NB4 (cell line): Measurements from ENCODE around the gene GATD1.

Source experiments
- MYC ChIP-seq: IDR thresholded peaks from 2 replicates; pipeline ENCODE4 v1.6.1; 2011; ENCODE audit warnings: low read depth, low read length
- POLR2A ChIP-seq: IDR thresholded peaks from 2 replicates; pipeline ENCODE4 v1.6.1; 2011; ENCODE audit warnings: mild to moderate bottlenecking; ENCODE audit not compliant: insufficient read length; ENCODE audit errors: extremely low read depth
- TF ChIP-seq, protein P1 (sequence below): IDR thresholded peaks from one replicate; pipeline ENCODE4 v1.5.1; 2012; ENCODE audit warnings: low read depth, low read length
- TF ChIP-seq, protein P2 (sequence below): IDR thresholded peaks from 2 replicates; pipeline ENCODE4 v1.6.1; 2011; ENCODE audit warnings: low read depth, low read length

GRCh38 chr11:774873-775592, 2.3 kb downstream of the GATD1 start:
- TF ChIP-seq, protein P1, sequence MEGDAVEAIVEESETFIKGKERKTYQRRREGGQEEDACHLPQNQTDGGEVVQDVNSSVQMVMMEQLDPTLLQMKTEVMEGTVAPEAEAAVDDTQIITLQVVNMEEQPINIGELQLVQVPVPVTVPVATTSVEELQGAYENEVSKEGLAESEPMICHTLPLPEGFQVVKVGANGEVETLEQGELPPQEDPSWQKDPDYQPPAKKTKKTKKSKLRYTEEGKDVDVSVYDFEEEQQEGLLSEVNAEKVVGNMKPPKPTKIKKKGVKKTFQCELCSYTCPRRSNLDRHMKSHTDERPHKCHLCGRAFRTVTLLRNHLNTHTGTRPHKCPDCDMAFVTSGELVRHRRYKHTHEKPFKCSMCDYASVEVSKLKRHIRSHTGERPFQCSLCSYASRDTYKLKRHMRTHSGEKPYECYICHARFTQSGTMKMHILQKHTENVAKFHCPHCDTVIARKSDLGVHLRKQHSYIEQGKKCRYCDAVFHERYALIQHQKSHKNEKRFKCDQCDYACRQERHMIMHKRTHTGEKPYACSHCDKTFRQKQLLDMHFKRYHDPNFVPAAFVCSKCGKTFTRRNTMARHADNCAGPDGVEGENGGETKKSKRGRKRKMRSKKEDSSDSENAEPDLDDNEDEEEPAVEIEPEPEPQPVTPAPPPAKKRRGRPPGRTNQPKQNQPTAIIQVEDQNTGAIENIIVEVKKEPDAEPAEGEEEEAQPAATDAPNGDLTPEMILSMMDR: no peak
- no peak for TF ChIP-seq POLR2A
- TF ChIP-seq MYC: no peak
- TF ChIP-seq, protein P2, sequence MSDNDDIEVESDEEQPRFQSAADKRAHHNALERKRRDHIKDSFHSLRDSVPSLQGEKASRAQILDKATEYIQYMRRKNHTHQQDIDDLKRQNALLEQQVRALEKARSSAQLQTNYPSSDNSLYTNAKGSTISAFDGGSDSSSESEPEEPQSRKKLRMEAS: no peak
